ENCODE measurements around the gene PARD3B. TPM values are rescaled to one million over a fixed set of nuclear protein-coding genes. Genes with fewer than 3 reads are reported as not detected.

The PARD3B gene
- total RNA-seq, 1 donor from 2014 or later: 0.66 TPM

DNA sequence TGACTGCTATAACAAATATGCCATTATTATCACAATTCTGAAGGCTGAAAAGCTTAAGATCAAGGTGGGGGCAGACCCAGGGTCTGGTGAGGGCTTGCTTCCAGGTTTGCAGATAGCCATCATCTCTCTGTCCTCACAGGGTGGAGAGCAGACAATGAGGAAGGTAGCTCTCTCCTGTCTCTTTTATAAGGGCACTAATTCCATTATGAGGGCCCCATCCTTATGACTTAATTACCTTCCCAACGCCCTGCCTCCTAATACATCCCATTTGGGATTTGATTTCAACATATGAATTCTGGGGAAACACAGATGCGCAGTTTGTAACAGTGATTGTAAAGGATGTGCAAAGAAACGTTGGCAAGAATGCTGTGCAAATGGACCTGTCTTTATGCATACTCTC lies 44.8 kb downstream of the PARD3B start:
- H3K4me3 Mint-ChIP-seq (ENCODE audit: unreplicated experiment): no peak overlapping the region
- TF ChIP-seq, protein P1, sequence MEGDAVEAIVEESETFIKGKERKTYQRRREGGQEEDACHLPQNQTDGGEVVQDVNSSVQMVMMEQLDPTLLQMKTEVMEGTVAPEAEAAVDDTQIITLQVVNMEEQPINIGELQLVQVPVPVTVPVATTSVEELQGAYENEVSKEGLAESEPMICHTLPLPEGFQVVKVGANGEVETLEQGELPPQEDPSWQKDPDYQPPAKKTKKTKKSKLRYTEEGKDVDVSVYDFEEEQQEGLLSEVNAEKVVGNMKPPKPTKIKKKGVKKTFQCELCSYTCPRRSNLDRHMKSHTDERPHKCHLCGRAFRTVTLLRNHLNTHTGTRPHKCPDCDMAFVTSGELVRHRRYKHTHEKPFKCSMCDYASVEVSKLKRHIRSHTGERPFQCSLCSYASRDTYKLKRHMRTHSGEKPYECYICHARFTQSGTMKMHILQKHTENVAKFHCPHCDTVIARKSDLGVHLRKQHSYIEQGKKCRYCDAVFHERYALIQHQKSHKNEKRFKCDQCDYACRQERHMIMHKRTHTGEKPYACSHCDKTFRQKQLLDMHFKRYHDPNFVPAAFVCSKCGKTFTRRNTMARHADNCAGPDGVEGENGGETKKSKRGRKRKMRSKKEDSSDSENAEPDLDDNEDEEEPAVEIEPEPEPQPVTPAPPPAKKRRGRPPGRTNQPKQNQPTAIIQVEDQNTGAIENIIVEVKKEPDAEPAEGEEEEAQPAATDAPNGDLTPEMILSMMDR (IDR thresholded peaks at IDR 0.05; ENCODE audit: partially characterized antibody, unreplicated experiment): no peak
- H3K27ac Mint-ChIP-seq (ENCODE audit: unreplicated experiment): no peak overlapping the region
- no peak for DNase-seq
- peaks cover 9% of the 10 kb centered on the region for H3K36me3 Mint-ChIP-seq (ENCODE audit: unreplicated experiment)
- H3K27me3 Mint-ChIP-seq (ENCODE audit: unreplicated experiment): no peaks in the 10 kb centered on the region
- H3K4me1 Mint-ChIP-seq (ENCODE audit: low read depth, unreplicated experiment): no peaks in the 10 kb centered on the region
- peaks cover 2% of the 10 kb centered on the region for H3K9me3 Mint-ChIP-seq (ENCODE audit: unreplicated experiment)

DNA sequence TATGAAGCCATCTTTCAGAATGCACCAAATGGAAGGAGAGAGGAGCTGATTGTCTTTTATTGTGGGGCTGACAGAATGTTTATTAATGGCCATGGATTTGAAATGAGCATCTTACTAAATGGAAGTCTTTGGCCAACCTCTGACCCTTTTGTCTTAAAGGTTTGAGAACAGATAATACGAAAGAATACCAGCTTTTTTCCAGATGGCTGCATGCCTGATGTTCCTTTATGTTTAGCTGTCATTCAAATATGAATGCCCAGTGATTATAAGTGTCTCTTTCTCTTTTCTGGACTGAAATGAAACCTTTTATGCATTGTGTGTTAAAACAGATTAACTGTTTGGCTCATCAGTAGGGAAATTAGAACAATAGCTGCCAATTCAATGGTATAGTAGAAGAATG lies 46.0 kb downstream of the PARD3B start:
- Mint-ChIP-seq H3K9me3 (ENCODE audit: unreplicated experiment) (peaks cover 2% of the 10 kb centered on the region), H3K4me3 (ENCODE audit: unreplicated experiment) (no peak overlapping the region), H3K27me3 (ENCODE audit: unreplicated experiment) (no peaks in the 10 kb centered on the region), H3K4me1 (ENCODE audit: low read depth, unreplicated experiment) (no peaks in the 10 kb centered on the region), H3K27ac (ENCODE audit: unreplicated experiment) (no peak overlapping the region), H3K36me3 (ENCODE audit: unreplicated experiment) (peaks cover 9% of the 10 kb centered on the region)
- TF ChIP-seq, protein P1 (IDR thresholded peaks at IDR 0.05; ENCODE audit: partially characterized antibody, unreplicated experiment): no peak
- DNase-seq: no peak

DNA sequence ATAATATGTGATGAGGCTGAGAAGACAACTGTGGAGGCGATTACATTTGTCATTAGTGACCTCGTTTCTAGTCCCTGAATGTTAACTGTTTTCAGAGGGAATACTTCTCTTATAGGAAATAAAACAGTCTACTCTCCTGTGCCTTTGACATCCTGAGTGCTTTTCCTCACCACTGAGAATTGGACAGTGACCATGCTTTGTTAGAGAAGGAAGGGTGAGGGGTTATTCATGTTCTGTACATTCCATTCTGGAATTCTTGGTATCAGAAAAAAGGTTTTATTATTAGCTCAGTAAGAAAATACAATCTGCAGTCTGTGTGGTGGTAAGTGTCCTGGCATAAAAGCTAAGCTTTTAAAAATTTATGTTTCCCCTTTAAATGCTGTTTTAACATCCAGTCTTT lies 58.8 kb downstream of the PARD3B start:
- Mint-ChIP-seq H3K4me1 (ENCODE audit: low read depth, unreplicated experiment) (no peaks in the 10 kb centered on the region), H3K27ac (ENCODE audit: unreplicated experiment) (no peak overlapping the region), H3K4me3 (ENCODE audit: unreplicated experiment) (no peak overlapping the region), H3K27me3 (ENCODE audit: unreplicated experiment) (no peaks in the 10 kb centered on the region), H3K9me3 (ENCODE audit: unreplicated experiment) (no peaks in the 10 kb centered on the region), H3K36me3 (ENCODE audit: unreplicated experiment) (no peaks in the 10 kb centered on the region)
- TF ChIP-seq, protein P1 (IDR thresholded peaks at IDR 0.05; ENCODE audit: partially characterized antibody, unreplicated experiment): no peak
- DNase-seq: no peak

DNA sequence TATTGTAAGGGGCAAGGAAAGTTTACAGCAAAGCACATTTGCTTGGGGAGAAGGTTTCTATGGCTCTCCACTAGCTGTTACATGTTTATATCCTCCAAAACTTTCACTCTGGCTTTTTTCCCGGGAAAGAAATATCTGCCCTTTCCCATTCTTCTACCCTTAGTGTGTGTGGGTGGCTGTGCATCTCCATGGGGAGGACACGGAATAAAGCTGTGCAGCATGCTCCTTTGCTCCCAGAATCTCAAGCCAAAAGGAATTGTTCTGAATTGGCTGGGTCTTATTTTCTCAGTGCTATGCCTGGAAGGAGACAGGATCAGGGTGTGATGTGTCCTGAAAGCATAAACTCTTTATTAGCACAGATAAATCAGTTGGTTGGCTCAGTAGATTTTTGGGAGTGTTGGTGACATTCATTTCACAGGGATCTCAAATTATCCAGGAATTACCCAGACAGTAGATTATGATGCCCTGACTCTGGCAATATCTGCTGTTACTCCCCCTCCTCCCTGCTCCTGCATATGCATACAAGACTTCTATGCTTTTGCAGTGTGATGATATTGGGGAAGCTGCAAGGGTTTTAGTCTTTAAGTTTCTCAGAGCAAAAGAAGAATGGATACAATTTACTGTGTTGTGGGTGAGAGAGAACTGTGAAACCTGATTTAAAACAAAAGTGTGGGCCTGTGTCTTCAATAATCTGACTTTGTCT lies 63.1 kb downstream of the PARD3B start:
- Mint-ChIP-seq H3K36me3 (ENCODE audit: unreplicated experiment) (no peaks in the 10 kb centered on the region), H3K4me1 (ENCODE audit: low read depth, unreplicated experiment) (peaks cover 4% of the 10 kb centered on the region), H3K27me3 (ENCODE audit: unreplicated experiment) (no peaks in the 10 kb centered on the region), H3K9me3 (ENCODE audit: unreplicated experiment) (no peaks in the 10 kb centered on the region), H3K4me3 (ENCODE audit: unreplicated experiment) (no peak overlapping the region), H3K27ac (ENCODE audit: unreplicated experiment) (no peak overlapping the region)
- no peak for DNase-seq
- TF ChIP-seq, protein P1 (IDR thresholded peaks at IDR 0.05; ENCODE audit: partially characterized antibody, unreplicated experiment): no peak

DNA sequence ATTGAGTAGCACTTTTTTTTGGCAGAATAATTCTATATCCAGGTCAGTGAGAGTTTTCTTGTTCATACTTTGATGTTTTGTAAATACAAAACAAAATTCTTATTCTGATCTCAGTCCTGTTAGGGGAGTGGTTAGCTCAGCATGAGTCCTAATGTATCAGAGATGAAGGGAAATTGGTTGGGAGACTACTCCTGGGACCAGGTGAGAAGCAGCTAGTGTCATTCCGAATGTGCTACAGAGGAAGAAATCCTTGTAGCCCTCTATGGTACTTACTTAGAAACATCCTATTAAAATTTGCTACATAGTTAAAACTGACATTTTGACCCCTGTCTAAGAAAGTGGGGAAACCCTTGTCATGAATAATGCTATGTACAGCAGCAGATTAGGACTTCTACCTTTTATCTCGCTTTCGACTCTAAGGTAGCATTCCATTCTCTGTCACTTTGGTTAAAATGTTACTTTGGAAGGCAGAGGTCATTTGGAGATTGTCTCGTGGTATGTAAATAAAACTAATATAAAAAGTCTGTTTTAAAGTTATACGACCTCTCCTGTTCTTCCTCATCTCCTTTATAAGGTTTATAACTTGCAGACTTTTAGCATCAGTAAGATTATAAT lies 65.8 kb downstream of the PARD3B start:
- Mint-ChIP-seq H3K36me3 (ENCODE audit: unreplicated experiment) (no peaks in the 10 kb centered on the region), H3K4me1 (ENCODE audit: low read depth, unreplicated experiment) (peaks cover 4% of the 10 kb centered on the region), H3K27me3 (ENCODE audit: unreplicated experiment) (no peaks in the 10 kb centered on the region), H3K9me3 (ENCODE audit: unreplicated experiment) (no peaks in the 10 kb centered on the region), H3K4me3 (ENCODE audit: unreplicated experiment) (no peak overlapping the region), H3K27ac (ENCODE audit: unreplicated experiment) (no peak overlapping the region)
- TF ChIP-seq, protein P1 (IDR thresholded peaks at IDR 0.05; ENCODE audit: partially characterized antibody, unreplicated experiment): no peak
- no peak for DNase-seq
